ENCODE results near the gene FAM227A.
A peak's percentile ranks its signal among the peaks of the same experiment; 100 is the strongest.

The FAM227A gene

DNA sequence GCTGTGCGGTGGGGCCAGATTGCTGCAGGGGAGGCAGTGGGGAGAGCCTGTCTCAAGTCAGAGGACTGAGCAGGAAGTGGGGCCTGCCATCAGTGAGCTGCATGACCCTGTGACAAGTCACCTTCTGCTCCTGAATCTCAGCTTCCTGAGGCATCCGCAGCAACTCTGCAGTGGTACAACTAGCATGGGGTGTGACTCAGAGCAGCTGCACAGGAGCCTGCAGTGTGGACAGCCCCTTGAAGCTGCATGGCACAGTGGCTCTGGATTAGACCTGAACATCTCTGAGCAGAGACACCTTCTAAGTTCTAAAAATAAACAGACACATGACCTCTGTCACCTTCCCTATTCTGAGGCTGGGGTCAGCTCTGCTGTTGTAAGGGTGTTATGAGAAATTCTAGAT, 18.0 kb downstream of the FAM227A start:
- Histone ChIP-seq H3K18ac (ENCODE audit: low read depth in 1 of 2, low read length in 2 of 2) (peak overlapping the region in 1 of 2 experiments; percentile 50), H3K14ac (ENCODE audit: low read length in 2 of 2) (peak overlapping the region in 1 of 2 experiments; percentile 71), H2AFZ (ENCODE audit: low read depth, low read length) (no peak overlapping the region), H2BK5ac (ENCODE audit: low read depth, low read length, poor library complexity, severe bottlenecking) (no peak overlapping the region), H3K27ac (ENCODE audit: low read length, poor library complexity, severe bottlenecking) (peak overlapping the region; percentile 77), H3K9ac (ENCODE audit: low read length) (no peak overlapping the region), H4K8ac (ENCODE audit: low read length) (no peak overlapping the region), H3K4me2 (ENCODE audit: low read length, poor library complexity, severe bottlenecking) (peak overlapping the region; percentile 30), H2BK15ac (ENCODE audit: low read depth, poor library complexity, severe bottlenecking) (no peak overlapping the region), H2BK120ac (ENCODE audit: low read depth, low read length) (no peak overlapping the region), H3K79me1 (replicated peaks; ENCODE audit: low read length, poor library complexity, severe bottlenecking) (no peaks in the 10 kb centered on the region), H3K23ac (ENCODE audit: low read length in 2 of 2) (no peak overlapping the region), H2AK5ac (ENCODE audit: low read length, severe bottlenecking) (no peak overlapping the region), H3K4me1 (ENCODE audit: control insufficient read depth, insufficient read depth, low read depth, low read length) (peaks cover 5% of the 10 kb centered on the region), H3K9me3 (ENCODE audit: control insufficient read depth, low read length) (no peaks in the 10 kb centered on the region), H3K4ac (ENCODE audit: low read depth in 1 of 2, low read length in 2 of 2) (no peak overlapping the region), H3K4me3 (ENCODE audit: insufficient read depth in 1 of 2, low read depth in 1 of 2, low read length in 2 of 2) (no peak overlapping the region), H3K27me3 (ENCODE audit: control insufficient read depth in 1 of 2, insufficient read depth in 1 of 2, low read length in 2 of 2) (no peaks in the 10 kb centered on the region), H2BK12ac (ENCODE audit: low read length in 2 of 2) (no peak overlapping the region), H3K36me3 (ENCODE audit: control insufficient read depth in 1 of 2, insufficient read depth in 2 of 2, low read depth in 1 of 2, low read length in 2 of 2) (peaks cover 14 to 26% of the 10 kb centered on the region in 2 experiments), H4K91ac (ENCODE audit: low read length) (no peak overlapping the region)
- 62% methylated on average over 2 of the region's 2 CpGs for WGBS
- peak; percentile 19 for DNase-seq

DNA sequence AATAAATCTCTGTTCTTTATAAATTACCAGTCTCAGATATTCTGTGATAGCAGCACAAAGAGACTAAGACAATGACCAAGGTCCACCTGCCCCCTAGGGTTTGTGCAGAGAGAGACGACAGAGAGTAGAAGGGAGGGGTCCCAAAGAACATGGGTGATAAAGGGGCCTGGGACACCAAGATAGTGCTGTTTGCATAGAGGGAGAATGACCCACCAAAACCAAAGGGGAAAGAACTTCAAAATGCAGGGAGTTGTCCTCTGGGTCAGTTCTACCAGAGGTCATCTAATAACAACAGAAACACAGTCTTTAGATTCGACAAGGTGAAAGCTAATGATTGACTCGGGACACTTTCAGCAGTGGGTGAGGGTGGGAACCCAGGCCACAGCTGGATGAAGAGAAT, 23.7 kb downstream of the FAM227A start:
- H3K36me3 ChIP-seq (ENCODE audit: control insufficient read depth in 1 of 2, insufficient read depth in 2 of 2, low read depth in 1 of 2, low read length in 2 of 2) = peaks cover 35 to 36% of the 10 kb centered on the region in 2 experiments
- no peak overlapping the region for H3K23ac ChIP-seq (ENCODE audit: low read length in 2 of 2)
- no peak overlapping the region for H2BK12ac ChIP-seq (ENCODE audit: low read length in 2 of 2)
- no peak for DNase-seq
- no peak overlapping the region for H2BK120ac ChIP-seq (ENCODE audit: low read depth, low read length)
- no peak overlapping the region for H4K8ac ChIP-seq (ENCODE audit: low read length)
- H3K14ac ChIP-seq (ENCODE audit: low read length in 2 of 2) = no peak overlapping the region
- H2BK5ac ChIP-seq (ENCODE audit: low read depth, low read length, poor library complexity, severe bottlenecking) = no peak overlapping the region
- 94% methylated on average over 3 of the region's 3 CpGs for WGBS
- H2AK5ac ChIP-seq (ENCODE audit: low read length, severe bottlenecking) = no peak overlapping the region
- H3K9me3 ChIP-seq (ENCODE audit: control insufficient read depth, low read length) = no peaks in the 10 kb centered on the region
- H3K4me2 ChIP-seq (ENCODE audit: low read length, poor library complexity, severe bottlenecking) = no peak overlapping the region
- H4K91ac ChIP-seq (ENCODE audit: low read length) = no peak overlapping the region
- no peaks in the 10 kb centered on the region for H3K4me1 ChIP-seq (ENCODE audit: control insufficient read depth, insufficient read depth, low read depth, low read length)
- no peak overlapping the region for H3K27ac ChIP-seq (ENCODE audit: low read length, poor library complexity, severe bottlenecking)
- no peak overlapping the region for H2BK15ac ChIP-seq (ENCODE audit: low read depth, poor library complexity, severe bottlenecking)
- H3K79me1 ChIP-seq (replicated peaks; ENCODE audit: low read length, poor library complexity, severe bottlenecking) = no peaks in the 10 kb centered on the region
- H3K4ac ChIP-seq (ENCODE audit: low read depth in 1 of 2, low read length in 2 of 2) = no peak overlapping the region
- no peak overlapping the region for H3K4me3 ChIP-seq (ENCODE audit: insufficient read depth in 1 of 2, low read depth in 1 of 2, low read length in 2 of 2)
- H3K9ac ChIP-seq (ENCODE audit: low read length) = no peak overlapping the region
- H3K27me3 ChIP-seq (ENCODE audit: control insufficient read depth in 1 of 2, insufficient read depth in 1 of 2, low read length in 2 of 2) = no peaks in the 10 kb centered on the region
- no peak overlapping the region for H2AFZ ChIP-seq (ENCODE audit: low read depth, low read length)
- H3K18ac ChIP-seq (ENCODE audit: low read depth in 1 of 2, low read length in 2 of 2) = no peak overlapping the region

GRCh38 chr22:38631724-38632123, 24.5 kb downstream of the FAM227A start:
- Histone ChIP-seq H3K4me1 (ENCODE audit: control insufficient read depth, insufficient read depth, low read depth, low read length) (no peaks in the 10 kb centered on the region), H2BK5ac (ENCODE audit: low read depth, low read length, poor library complexity, severe bottlenecking) (no peak overlapping the region), H2BK12ac (ENCODE audit: low read length in 2 of 2) (no peak overlapping the region), H3K4me3 (ENCODE audit: insufficient read depth in 1 of 2, low read depth in 1 of 2, low read length in 2 of 2) (no peak overlapping the region), H3K23ac (ENCODE audit: low read length in 2 of 2) (no peak overlapping the region), H3K9ac (ENCODE audit: low read length) (no peak overlapping the region), H3K27ac (ENCODE audit: low read length, poor library complexity, severe bottlenecking) (no peak overlapping the region), H4K91ac (ENCODE audit: low read length) (no peak overlapping the region), H3K27me3 (ENCODE audit: control insufficient read depth in 1 of 2, insufficient read depth in 1 of 2, low read length in 2 of 2) (no peaks in the 10 kb centered on the region), H2BK120ac (ENCODE audit: low read depth, low read length) (no peak overlapping the region), H2BK15ac (ENCODE audit: low read depth, poor library complexity, severe bottlenecking) (no peak overlapping the region), H3K9me3 (ENCODE audit: control insufficient read depth, low read length) (no peaks in the 10 kb centered on the region), H3K4me2 (ENCODE audit: low read length, poor library complexity, severe bottlenecking) (no peak overlapping the region), H4K8ac (ENCODE audit: low read length) (no peak overlapping the region), H3K4ac (ENCODE audit: low read depth in 1 of 2, low read length in 2 of 2) (no peak overlapping the region), H3K36me3 (ENCODE audit: control insufficient read depth in 1 of 2, insufficient read depth in 2 of 2, low read depth in 1 of 2, low read length in 2 of 2) (peaks cover 33 to 34% of the 10 kb centered on the region in 2 experiments), H3K14ac (ENCODE audit: low read length in 2 of 2) (no peak overlapping the region), H3K79me1 (replicated peaks; ENCODE audit: low read length, poor library complexity, severe bottlenecking) (no peaks in the 10 kb centered on the region), H2AK5ac (ENCODE audit: low read length, severe bottlenecking) (no peak overlapping the region), H3K18ac (ENCODE audit: low read depth in 1 of 2, low read length in 2 of 2) (no peak overlapping the region), H2AFZ (ENCODE audit: low read depth, low read length) (no peak overlapping the region)
- DNase-seq = no peak
- WGBS = 89% methylated on average over 9 of the region's 9 CpGs

- Histone ChIP-seq H3K4ac (ENCODE audit: low read depth in 1 of 2, low read length in 2 of 2) (no peak overlapping the region), H3K4me2 (ENCODE audit: low read length, poor library complexity, severe bottlenecking) (no peak overlapping the region), H2BK5ac (ENCODE audit: low read depth, low read length, poor library complexity, severe bottlenecking) (no peak overlapping the region), H2AFZ (ENCODE audit: low read depth, low read length) (no peak overlapping the region), H3K27me3 (ENCODE audit: control insufficient read depth in 1 of 2, insufficient read depth in 1 of 2, low read length in 2 of 2) (no peaks in the 10 kb centered on the region), H2BK120ac (ENCODE audit: low read depth, low read length) (no peak overlapping the region), H3K14ac (ENCODE audit: low read length in 2 of 2) (no peak overlapping the region), H3K27ac (ENCODE audit: low read length, poor library complexity, severe bottlenecking) (no peak overlapping the region), H3K9ac (ENCODE audit: low read length) (no peak overlapping the region), H4K91ac (ENCODE audit: low read length) (no peak overlapping the region), H4K8ac (ENCODE audit: low read length) (no peak overlapping the region), H3K79me1 (replicated peaks; ENCODE audit: low read length, poor library complexity, severe bottlenecking) (no peaks in the 10 kb centered on the region), H3K18ac (ENCODE audit: low read depth in 1 of 2, low read length in 2 of 2) (no peak overlapping the region), H2BK12ac (ENCODE audit: low read length in 2 of 2) (no peak overlapping the region), H3K23ac (ENCODE audit: low read length in 2 of 2) (no peak overlapping the region), H3K4me1 (ENCODE audit: control insufficient read depth, insufficient read depth, low read depth, low read length) (no peaks in the 10 kb centered on the region), H2AK5ac (ENCODE audit: low read length, severe bottlenecking) (no peak overlapping the region), H3K36me3 (ENCODE audit: control insufficient read depth in 1 of 2, insufficient read depth in 2 of 2, low read depth in 1 of 2, low read length in 2 of 2) (peaks cover 15 to 29% of the 10 kb centered on the region in 2 experiments), H3K4me3 (ENCODE audit: insufficient read depth in 1 of 2, low read depth in 1 of 2, low read length in 2 of 2) (no peak overlapping the region), H2BK15ac (ENCODE audit: low read depth, poor library complexity, severe bottlenecking) (no peak overlapping the region), H3K9me3 (ENCODE audit: control insufficient read depth, low read length) (no peaks in the 10 kb centered on the region)
- WGBS = 97% methylated on average over 3 of the region's 4 CpGs
- DNase-seq = no peak
Measured at GRCh38 chr22:38629108-38629507, 27.1 kb downstream of the FAM227A start.
